Small intestine (tissue), 7 donors: ENCODE measurements around the gene RIPK4. TPM values are rescaled to one million over a fixed set of nuclear protein-coding genes. Genes with fewer than 3 reads are reported as not detected.

ENCODE experiments used
- DNase-seq, 2 donors: peaks; one replicate each; pipeline versions ENCODE4 v3.0.0 to v3.0.0-alpha.2; 2013
- FAIRE-seq: peaks from 2 replicates; lab custom pipeline; 2012; peaks lifted over from hg19 to GRCh38; lab: Jason Lieb, UNC
- H3K27ac ChIP-seq, 3 donors: one replicate each; pipeline ENCODE4 v1.5.1; 2013; ENCODE audit warnings: low read length in 2 of 3, mild to moderate bottlenecking in 2 of 3, control low read depth in 1 of 3, inconsistent platforms in 1 of 3, low read depth in 1 of 3, moderate library complexity in 1 of 3
- H3K27me3 ChIP-seq, 3 donors: one replicate each; pipeline ENCODE4 v1.6.1; 2013; ENCODE audit warnings: low read length in 3 of 3, inconsistent platforms in 1 of 3; ENCODE audit not compliant: control insufficient read depth in 3 of 3, insufficient read depth in 3 of 3
- H3K36me3 ChIP-seq, 3 donors: one replicate each; pipeline ENCODE4 v1.6.1; 2013; ENCODE audit warnings: low read length in 3 of 3, inconsistent platforms in 1 of 3, low read depth in 1 of 3, mild to moderate bottlenecking in 1 of 3, moderate library complexity in 1 of 3; ENCODE audit not compliant: control insufficient read depth in 3 of 3, insufficient read depth in 2 of 3
- H3K4me1 ChIP-seq, 3 donors: one replicate each; pipeline ENCODE4 v1.6.1; 2013; ENCODE audit warnings: low read length in 2 of 3, inconsistent platforms in 1 of 3, low read depth in 1 of 3, mild to moderate bottlenecking in 1 of 3, moderate library complexity in 1 of 3; ENCODE audit not compliant: control insufficient read depth in 3 of 3, insufficient read depth in 2 of 3
- H3K4me3 ChIP-seq, 3 donors: one replicate each; pipeline ENCODE4 v1.5.1; 2013; ENCODE audit warnings: low read length in 3 of 3, control low read depth in 1 of 3, inconsistent platforms in 1 of 3, low read depth in 1 of 3, mild to moderate bottlenecking in 1 of 3, moderate library complexity in 1 of 3
- H3K9me3 ChIP-seq, 2 donors: one replicate each; pipeline ENCODE4 v1.6.1; 2013; ENCODE audit warnings: low read depth in 1 of 2, low read length in 1 of 2; ENCODE audit not compliant: control insufficient read depth in 2 of 2, insufficient read depth in 1 of 2
- WGBS, 3 donors: extraction: QIAGEN DNeasy Blood & Tissue Kit; methylation state at CpG; one replicate each; pipeline ENCODE4 v1.1.7; 2013; 5-methylcytosine and 5-hydroxymethylcytosine counted together
- polyA plus RNA-seq, 4 donors: library from polyadenylated mRNA; stranded (reverse) in 3 of 4; unstranded in 1 of 4; fragments of 200-250 nt in 3 of 4; fragments of 120-200 nt in 1 of 4; gene quantifications; one replicate each; pipeline versions ENCODE4 v1.2.1 to v1.2.3, GENCODE V29; 2013
- donor health status: healthy with polysubstance abuse.
- donor health status: control.
- donor health status: control.
- donor health status: Bipolar disorder and iron deficiency.
- donor health status: healthy.

Gene RIPK4
- polyA plus RNA-seq, 4 donors = 9.7 to 28.4 (median 20.5) TPM

DNA sequence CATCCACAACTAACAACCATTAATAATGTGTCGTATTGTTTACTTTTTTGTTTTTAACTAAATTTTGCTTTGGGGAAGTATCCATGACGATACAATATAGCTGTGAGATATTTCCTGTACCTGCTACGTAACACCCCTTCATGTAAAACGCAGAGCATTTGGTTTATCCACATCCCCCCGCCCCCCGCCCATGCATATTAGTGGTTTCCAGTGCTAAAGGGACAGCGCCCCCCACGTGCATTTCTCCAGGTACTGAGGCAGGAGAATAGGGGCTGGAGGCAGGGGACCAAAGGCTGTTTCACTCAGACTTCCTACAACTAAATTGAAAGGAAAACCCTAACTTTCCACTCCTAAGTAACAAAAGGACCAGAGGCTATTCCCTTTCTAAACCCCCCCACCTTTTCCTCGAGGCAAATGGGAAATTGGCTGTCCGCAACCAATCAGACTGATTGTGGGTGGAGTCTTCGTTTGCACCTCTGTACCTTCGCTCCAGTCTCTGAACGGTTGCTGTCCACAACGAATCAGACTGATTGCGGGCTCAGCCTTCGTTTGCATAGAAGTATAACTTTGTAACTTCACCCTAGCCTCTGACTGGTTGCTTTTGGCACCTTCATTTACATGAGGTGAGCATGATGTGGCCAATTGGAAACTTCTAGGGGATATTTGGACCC is 12.2 kb upstream of the RIPK4 start:
- H3K4me1 ChIP-seq = peaks cover 0 to 26% (median 3%) of the 10 kb centered on the region in 3 donors
- DNase-seq (peak; percentile 85 to 92), FAIRE-seq (no peak)
- H3K36me3 ChIP-seq = peaks cover 0 to 7% (median 0%) of the 10 kb centered on the region in 3 donors
- H3K27ac ChIP-seq = peak overlapping the region; percentile 35 to 57 (median 53)
- WGBS, 3 donors = 5 to 18% (median 15%) methylated on average over 16 of the region's 16 CpGs
- peak overlapping the region in 1 of 3 donors; percentile 28 for H3K4me3 ChIP-seq
- no peaks in the 10 kb centered on the region for H3K9me3 ChIP-seq
- peaks cover 0 to 7% (median 0%) of the 10 kb centered on the region in 3 donors for H3K27me3 ChIP-seq

DNA sequence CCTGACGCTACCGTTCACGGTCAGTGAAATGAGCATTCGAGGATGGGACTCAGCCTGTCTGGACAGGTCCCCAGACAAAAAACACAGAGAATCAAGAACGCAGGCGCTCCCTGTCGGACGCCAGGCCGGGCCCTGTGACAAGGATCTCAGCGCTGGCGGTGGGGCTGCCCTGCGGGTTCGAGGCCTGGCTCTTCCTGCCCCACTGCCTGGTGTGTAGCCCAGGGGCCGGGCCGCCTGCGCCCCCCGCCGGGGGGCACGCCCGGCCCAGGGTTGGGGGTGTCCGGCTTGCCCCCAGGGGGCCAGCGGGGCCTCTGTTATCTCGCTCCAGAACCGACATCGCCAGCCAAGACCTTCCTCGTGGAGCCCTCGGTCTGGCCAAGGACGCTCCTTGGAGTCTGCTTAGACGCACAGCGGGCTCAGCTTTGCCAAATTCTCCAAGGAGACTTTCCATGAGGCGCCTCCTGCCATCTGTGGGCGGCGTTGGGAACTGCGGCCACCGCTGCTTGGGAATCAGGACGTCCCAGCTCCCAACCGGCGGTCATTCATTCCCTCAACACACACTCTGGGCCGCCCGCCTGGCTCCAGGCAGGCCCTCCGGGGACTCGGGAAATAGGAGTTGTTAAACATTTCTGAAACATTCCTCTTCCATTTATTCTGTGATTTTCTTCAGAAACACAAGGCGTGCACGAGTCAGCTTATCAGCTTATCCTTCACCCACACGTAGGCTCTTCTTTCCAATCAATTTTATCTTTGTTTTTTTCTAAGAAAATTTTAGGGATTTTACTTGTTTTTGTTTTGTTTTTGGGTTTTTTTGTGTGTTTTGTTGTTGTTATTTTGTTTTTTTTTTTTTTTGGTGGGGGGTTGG is 11.3 kb upstream of the RIPK4 start:
- peaks cover 0 to 9% (median 0%) of the 10 kb centered on the region in 3 donors for H3K27me3 ChIP-seq
- no peak overlapping the region for H3K4me3 ChIP-seq
- H3K9me3 ChIP-seq = no peaks in the 10 kb centered on the region
- no peak for FAIRE-seq
- no peak overlapping the region for H3K27ac ChIP-seq
- H3K36me3 ChIP-seq = peaks cover 0 to 7% (median 0%) of the 10 kb centered on the region in 3 donors
- WGBS, 3 donors = 23 to 43% (median 24%) methylated on average over 45 of the region's 45 CpGs
- H3K4me1 ChIP-seq = peaks cover 0 to 19% (median 3%) of the 10 kb centered on the region in 3 donors
- DNase-seq = peak; percentile 88 to 89

DNA sequence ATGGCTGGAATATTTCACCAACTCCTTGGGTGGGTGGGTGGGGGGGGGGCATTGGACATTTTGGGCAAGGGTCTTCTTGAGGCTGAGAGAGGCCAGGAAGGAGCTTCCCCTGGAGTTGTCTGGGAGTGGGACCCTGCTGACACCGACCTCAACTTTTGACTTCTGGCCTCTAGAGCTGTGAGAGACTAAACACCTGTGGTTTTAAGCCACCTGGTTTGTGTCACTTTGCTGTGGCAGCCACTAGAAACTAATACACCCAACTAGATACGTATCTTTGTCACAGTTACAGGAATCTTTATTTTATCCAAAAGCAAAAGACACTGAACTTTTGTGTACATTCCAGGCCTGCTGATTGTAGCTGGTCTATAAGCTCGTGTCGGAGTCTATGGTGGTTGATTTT is 9.9 kb upstream of the RIPK4 start:
- Histone ChIP-seq H3K9me3 (no peaks in the 10 kb centered on the region), H3K27me3 (peaks cover 0 to 9% (median 0%) of the 10 kb centered on the region in 3 donors), H3K4me3 (no peak overlapping the region), H3K36me3 (peaks cover 0 to 7% (median 0%) of the 10 kb centered on the region in 3 donors), H3K27ac (no peak overlapping the region), H3K4me1 (peaks cover 0 to 13% (median 3%) of the 10 kb centered on the region in 3 donors)
- WGBS, 3 donors = 73 to 85% (median 83%) methylated on average over 4 of the region's 4 CpGs
- no peak for FAIRE-seq
- DNase-seq = no peak

GRCh38 chr21:41775149-41775472 is 8.3 kb upstream of the RIPK4 start:
- H3K27me3 ChIP-seq = peaks cover 0 to 14% (median 0%) of the 10 kb centered on the region in 3 donors
- H3K36me3 ChIP-seq = peaks cover 0 to 13% (median 0%) of the 10 kb centered on the region in 3 donors
- H3K4me3 ChIP-seq = no peak overlapping the region
- DNase-seq (no peak), FAIRE-seq (no peak)
- H3K27ac ChIP-seq = no peak overlapping the region
- H3K9me3 ChIP-seq = no peaks in the 10 kb centered on the region
- WGBS, 3 donors = 18 to 50% (median 31%) methylated on average over 3 of the region's 3 CpGs
- H3K4me1 ChIP-seq = peaks cover 0 to 21% (median 3%) of the 10 kb centered on the region in 3 donors

DNA sequence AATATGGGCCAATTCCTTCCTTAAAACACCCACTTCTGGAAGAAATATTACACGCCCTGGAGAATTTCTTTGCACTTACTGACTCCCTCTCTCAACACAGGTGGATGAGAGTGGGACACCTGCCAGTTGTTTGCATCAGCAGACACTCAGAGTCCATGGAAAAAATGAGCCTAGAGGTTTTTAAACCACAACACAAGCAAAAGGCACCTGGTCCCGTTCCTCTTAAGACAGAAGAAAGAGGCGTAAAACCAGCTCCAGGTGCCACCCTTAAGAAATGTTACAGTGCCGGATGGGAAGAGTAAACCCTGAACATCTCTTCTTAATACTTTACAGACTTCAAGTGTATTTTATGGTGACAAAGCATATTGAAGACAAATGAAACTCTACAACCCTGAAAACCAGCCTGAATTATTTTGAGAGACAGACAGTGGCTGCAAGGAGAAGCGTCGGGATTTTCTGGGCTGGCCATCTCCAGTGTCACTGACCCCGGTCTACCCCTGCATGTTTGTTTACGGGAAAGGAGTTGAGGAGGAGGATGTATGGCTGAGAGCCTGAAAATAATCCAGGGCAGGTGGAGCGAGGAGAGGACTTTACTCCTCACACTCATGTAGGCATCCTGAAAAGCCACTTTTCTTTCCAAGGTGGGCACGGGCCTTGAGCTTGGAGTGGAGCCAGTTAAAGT is 7.8 kb upstream of the RIPK4 start:
- peaks cover 0 to 13% (median 0%) of the 10 kb centered on the region in 3 donors for H3K36me3 ChIP-seq
- H3K27ac ChIP-seq = no peak overlapping the region
- 10 to 39% (median 20%) methylated on average over 10 of the region's 10 CpGs for WGBS, 3 donors
- DNase-seq (no peak), FAIRE-seq (no peak)
- H3K27me3 ChIP-seq = peaks cover 0 to 14% (median 0%) of the 10 kb centered on the region in 3 donors
- no peaks in the 10 kb centered on the region for H3K9me3 ChIP-seq
- H3K4me3 ChIP-seq = no peak overlapping the region
- peaks cover 0 to 23% (median 3%) of the 10 kb centered on the region in 3 donors for H3K4me1 ChIP-seq

- Histone ChIP-seq H3K4me1 (peaks cover 0 to 29% (median 0%) of the 10 kb centered on the region in 3 donors), H3K9me3 (no peaks in the 10 kb centered on the region), H3K4me3 (no peak overlapping the region), H3K36me3 (peaks cover 0 to 13% (median 0%) of the 10 kb centered on the region in 3 donors), H3K27me3 (peaks cover 0 to 24% (median 8%) of the 10 kb centered on the region in 3 donors), H3K27ac (no peak overlapping the region)
- DNase-seq (no peak), FAIRE-seq (no peak)
- WGBS, 3 donors = 61 to 79% (median 74%) methylated on average over 15 to 16 of the region's 16 CpGs
Measured at GRCh38 chr21:41772351-41773080, 5.7 kb upstream of the RIPK4 start.

DNA sequence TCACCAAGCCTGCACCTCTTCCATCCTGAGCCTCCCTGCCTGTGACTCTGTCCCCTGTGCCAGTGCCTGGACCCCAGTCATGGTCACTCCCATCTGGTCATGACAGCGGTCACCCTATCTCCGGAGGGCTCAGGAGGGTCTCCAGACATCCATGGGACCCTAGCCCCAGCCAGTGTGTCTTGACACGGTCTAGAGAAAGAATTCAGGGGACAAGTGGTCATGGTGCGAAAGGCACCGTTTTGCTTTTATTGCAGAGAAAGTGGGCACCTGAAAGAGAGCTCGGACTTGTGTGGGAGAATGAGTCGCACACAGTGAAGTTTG is 4.7 kb upstream of the RIPK4 start:
- FAIRE-seq (no peak), DNase-seq (no peak)
- WGBS, 3 donors = 87 to 94% (median 88%) methylated on average over 7 of the region's 7 CpGs
- Histone ChIP-seq H3K4me1 (peaks cover 0 to 29% (median 2%) of the 10 kb centered on the region in 3 donors), H3K36me3 (peaks cover 0 to 13% (median 0%) of the 10 kb centered on the region in 3 donors), H3K4me3 (no peak overlapping the region), H3K27ac (no peak overlapping the region), H3K27me3 (peaks cover 0 to 21% (median 13%) of the 10 kb centered on the region in 3 donors), H3K9me3 (no peaks in the 10 kb centered on the region)
